ENCODE results near the gene ETV7.
A peak's percentile ranks its signal among the peaks of the same experiment; 100 is the strongest.

Gene ETV7

DNA sequence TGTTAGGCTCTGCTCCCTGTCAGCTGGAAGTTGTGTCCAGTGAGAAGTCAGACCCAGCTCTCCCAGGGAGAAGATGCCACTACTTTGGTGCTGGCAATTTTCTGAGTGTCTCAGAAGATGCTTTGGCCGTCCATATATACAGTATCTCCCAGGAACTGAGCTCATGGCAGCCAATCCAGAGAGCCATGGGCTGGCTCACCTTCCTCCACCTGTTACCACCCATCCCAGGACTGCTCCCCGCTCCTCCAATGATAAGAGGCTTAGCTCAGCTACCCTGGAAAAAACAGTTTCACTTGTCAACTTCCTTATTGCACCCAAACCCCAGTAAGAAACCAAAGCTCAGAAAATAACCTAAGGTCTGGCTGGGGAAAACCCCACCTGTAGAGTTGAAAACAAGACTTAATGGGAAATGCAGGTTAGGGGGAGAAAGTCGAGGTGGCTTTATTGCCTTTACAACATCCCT is 50.7 kb downstream of the ETV7 start, which contains the start of gene BNIP5:
BNIP5 (minus strand) TSS at position 110 of the 463 bp plus-strand sequence. CDS start 6,198 bp downstream, outside the sequence.
- H3K4me3 ChIP-seq (ENCODE audit: low read depth in 1 of 2, low read length in 2 of 2) = peak within 1 kb of the TSS in 1 of 2 donors; percentile 38
- H3K27ac ChIP-seq (ENCODE audit: low read length) = peak within 1 kb of the TSS; percentile 74
- H3K36me3 ChIP-seq (ENCODE audit: control insufficient read depth in 1 of 2, insufficient read depth in 2 of 2, low read length in 2 of 2) = no peaks in the 10 kb centered on the region
- H3K27me3 ChIP-seq (ENCODE audit: low read depth, low read length) = peaks cover 3% of the 10 kb centered on the region
- peaks cover 0 to 7% of the 10 kb centered on the region in 2 donors for H3K4me1 ChIP-seq (ENCODE audit: control insufficient read depth in 1 of 2, insufficient read depth in 2 of 2, low read length in 2 of 2)
- H3K9me3 ChIP-seq (ENCODE audit: control insufficient read depth in 1 of 2, low read length in 2 of 2) = no peaks in the 10 kb centered on the region

DNA sequence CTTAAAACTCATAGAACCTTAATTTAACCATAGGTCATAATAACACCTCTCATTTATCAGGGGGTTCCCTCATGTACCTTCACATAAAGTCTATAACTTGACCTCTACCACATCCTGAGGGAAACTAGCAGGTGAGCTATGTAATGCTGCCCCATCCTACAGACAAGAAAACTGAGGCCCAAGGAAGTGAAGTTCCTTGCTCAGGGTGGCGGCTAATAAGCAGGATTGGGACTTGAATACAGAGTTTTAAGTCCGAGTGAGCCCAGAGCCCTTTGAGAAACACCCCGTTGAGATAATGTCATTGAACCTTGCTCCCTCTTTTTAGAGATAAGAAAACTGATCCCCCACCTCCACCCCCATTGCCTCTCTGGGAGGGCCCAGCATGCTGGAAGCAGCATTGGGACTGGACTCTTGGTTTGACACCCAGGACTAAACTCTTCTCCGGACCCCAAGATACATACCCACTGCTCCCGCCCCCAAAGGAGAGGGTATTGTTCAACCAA is 51.2 kb downstream of the ETV7 start:
- H3K27me3 ChIP-seq (ENCODE audit: low read depth, low read length) = peaks cover 3% of the 10 kb centered on the region
- no peaks in the 10 kb centered on the region for H3K36me3 ChIP-seq (ENCODE audit: control insufficient read depth in 1 of 2, insufficient read depth in 2 of 2, low read length in 2 of 2)
- H3K4me1 ChIP-seq (ENCODE audit: control insufficient read depth in 1 of 2, insufficient read depth in 2 of 2, low read length in 2 of 2) = peaks cover 0 to 7% of the 10 kb centered on the region in 2 donors
- H3K4me3 ChIP-seq (ENCODE audit: low read depth in 1 of 2, low read length in 2 of 2) = peak overlapping the region in 1 of 2 donors; percentile 38
- peak overlapping the region; percentile 74 for H3K27ac ChIP-seq (ENCODE audit: low read length)
- H3K9me3 ChIP-seq (ENCODE audit: control insufficient read depth in 1 of 2, low read length in 2 of 2) = no peaks in the 10 kb centered on the region

DNA sequence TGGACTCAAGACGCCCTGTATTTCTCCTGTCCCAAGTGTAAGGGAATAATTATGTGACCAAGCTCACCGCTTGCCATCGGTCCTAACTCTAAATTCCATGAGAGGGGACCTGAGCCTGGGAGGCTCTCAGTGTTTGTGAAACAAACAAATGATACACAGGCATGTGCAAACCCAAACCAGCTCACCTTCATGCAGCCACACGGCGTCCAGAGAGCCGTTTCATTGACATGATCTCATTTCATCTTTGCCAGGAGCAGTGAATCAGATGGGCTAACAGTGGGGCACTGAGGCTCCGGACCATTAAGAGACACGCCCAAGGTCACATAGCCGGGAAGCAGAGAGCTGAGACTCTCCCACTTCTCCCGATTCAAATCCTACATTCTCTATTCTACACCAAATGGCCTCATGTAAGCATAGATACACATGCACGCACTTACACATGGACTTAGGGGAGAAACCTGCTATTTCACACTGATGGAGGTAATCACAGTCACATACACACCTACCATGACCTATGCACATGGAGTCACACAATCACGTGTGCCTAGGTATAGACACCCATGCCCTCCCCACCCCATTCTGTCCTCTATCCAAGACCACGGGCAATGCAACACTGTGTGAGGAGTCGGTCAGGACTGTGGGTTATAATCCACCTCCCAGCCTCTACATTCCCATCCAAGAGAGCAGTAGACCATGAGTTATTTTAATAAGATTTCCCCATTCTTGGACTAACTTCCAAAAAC is 51.8 kb downstream of the ETV7 start:
- Histone ChIP-seq H3K27me3 (ENCODE audit: low read depth, low read length) (peaks cover 3% of the 10 kb centered on the region), H3K4me1 (ENCODE audit: control insufficient read depth in 1 of 2, insufficient read depth in 2 of 2, low read length in 2 of 2) (peaks cover 0 to 5% of the 10 kb centered on the region in 2 donors), H3K27ac (ENCODE audit: low read length) (peak overlapping the region; percentile 74), H3K36me3 (ENCODE audit: control insufficient read depth in 1 of 2, insufficient read depth in 2 of 2, low read length in 2 of 2) (no peaks in the 10 kb centered on the region), H3K4me3 (ENCODE audit: low read depth in 1 of 2, low read length in 2 of 2) (peak overlapping the region in 1 of 2 donors; percentile 38), H3K9me3 (ENCODE audit: control insufficient read depth in 1 of 2, low read length in 2 of 2) (no peaks in the 10 kb centered on the region)

GRCh38 chr6:36334832-36335459 is 52.5 kb downstream of the ETV7 start:
- H3K4me1 ChIP-seq (ENCODE audit: control insufficient read depth in 1 of 2, insufficient read depth in 2 of 2, low read length in 2 of 2) = peaks cover 0 to 3% of the 10 kb centered on the region in 2 donors
- peaks cover 3% of the 10 kb centered on the region for H3K27me3 ChIP-seq (ENCODE audit: low read depth, low read length)
- H3K36me3 ChIP-seq (ENCODE audit: control insufficient read depth in 1 of 2, insufficient read depth in 2 of 2, low read length in 2 of 2) = no peaks in the 10 kb centered on the region
- no peaks in the 10 kb centered on the region for H3K9me3 ChIP-seq (ENCODE audit: control insufficient read depth in 1 of 2, low read length in 2 of 2)
- H3K4me3 ChIP-seq (ENCODE audit: low read depth in 1 of 2, low read length in 2 of 2) = peak overlapping the region in 1 of 2 donors; percentile 38
- H3K27ac ChIP-seq (ENCODE audit: low read length) = peak overlapping the region; percentile 74

- Histone ChIP-seq H3K4me3 (ENCODE audit: low read depth in 1 of 2, low read length in 2 of 2) (no peak overlapping the region), H3K27ac (ENCODE audit: low read length) (peak overlapping the region; percentile 74), H3K9me3 (ENCODE audit: control insufficient read depth in 1 of 2, low read length in 2 of 2) (no peaks in the 10 kb centered on the region), H3K4me1 (ENCODE audit: control insufficient read depth in 1 of 2, insufficient read depth in 2 of 2, low read length in 2 of 2) (peaks cover 0 to 3% of the 10 kb centered on the region in 2 donors), H3K27me3 (ENCODE audit: low read depth, low read length) (peaks cover 3% of the 10 kb centered on the region), H3K36me3 (ENCODE audit: control insufficient read depth in 1 of 2, insufficient read depth in 2 of 2, low read length in 2 of 2) (no peaks in the 10 kb centered on the region)
Measured at GRCh38 chr6:36333931-36334725, 53.3 kb downstream of the ETV7 start.

DNA sequence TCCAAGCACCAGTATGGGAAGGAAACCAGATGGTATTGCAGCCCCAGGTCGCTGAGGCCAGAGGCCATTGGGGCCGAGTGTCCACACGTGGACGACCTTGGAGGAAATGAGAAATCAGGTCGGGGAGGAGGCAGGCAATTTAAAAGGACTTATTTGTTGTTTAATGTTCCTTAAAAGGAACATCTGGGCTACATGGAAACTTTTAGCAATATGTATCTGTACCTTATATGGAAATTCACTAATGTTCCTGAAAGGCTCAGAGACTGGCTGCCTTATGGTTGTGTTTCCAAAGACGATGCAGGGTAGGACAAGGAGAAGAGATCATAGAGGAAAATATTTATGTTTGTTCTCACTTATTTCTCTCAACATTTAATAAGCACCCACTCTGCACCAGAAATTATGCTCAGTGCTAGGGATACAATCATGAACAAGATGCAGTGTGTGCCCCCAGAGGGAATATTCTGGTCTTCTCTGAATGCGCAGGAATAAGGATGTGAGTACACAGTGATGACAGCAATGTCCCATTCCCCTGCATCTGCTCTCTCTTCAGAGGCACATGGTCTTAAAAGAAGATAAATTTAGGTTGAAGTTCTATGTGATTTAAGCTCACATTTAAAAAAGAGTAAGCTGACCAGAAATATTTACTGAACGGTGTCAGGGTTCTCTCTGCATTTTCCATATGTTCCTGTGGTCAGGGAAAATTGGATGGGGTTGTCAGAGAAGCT is 54.1 kb downstream of the ETV7 start:
- Histone ChIP-seq H3K27me3 (ENCODE audit: low read depth, low read length) (peaks cover 3% of the 10 kb centered on the region), H3K4me1 (ENCODE audit: control insufficient read depth in 1 of 2, insufficient read depth in 2 of 2, low read length in 2 of 2) (peaks cover 0 to 3% of the 10 kb centered on the region in 2 donors), H3K27ac (ENCODE audit: low read length) (no peak overlapping the region), H3K4me3 (ENCODE audit: low read depth in 1 of 2, low read length in 2 of 2) (no peak overlapping the region), H3K36me3 (ENCODE audit: control insufficient read depth in 1 of 2, insufficient read depth in 2 of 2, low read length in 2 of 2) (no peaks in the 10 kb centered on the region), H3K9me3 (ENCODE audit: control insufficient read depth in 1 of 2, low read length in 2 of 2) (no peaks in the 10 kb centered on the region)

DNA sequence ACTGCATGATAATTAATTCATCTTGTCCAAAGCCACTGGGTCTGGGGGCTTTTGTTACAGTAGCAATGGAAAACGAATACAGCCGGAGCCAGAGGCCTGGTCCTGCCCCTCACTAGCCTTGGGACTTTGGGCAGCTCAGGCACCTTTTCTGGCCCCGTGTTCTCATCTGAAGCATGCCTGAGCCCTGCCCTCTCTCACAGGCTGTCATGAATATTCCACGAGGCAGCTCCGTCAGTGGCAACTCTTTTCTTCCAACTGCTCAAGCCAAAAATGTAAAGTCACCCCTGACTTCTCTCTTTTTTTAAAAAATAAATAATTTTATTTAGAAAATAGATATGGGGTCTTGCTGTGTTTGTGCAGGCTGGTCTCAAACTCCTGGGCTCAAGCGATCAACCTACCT is 56.1 kb downstream of the ETV7 start:
- Histone ChIP-seq H3K27ac (ENCODE audit: low read length) (no peak overlapping the region), H3K4me3 (ENCODE audit: low read depth in 1 of 2, low read length in 2 of 2) (no peak overlapping the region), H3K9me3 (ENCODE audit: control insufficient read depth in 1 of 2, low read length in 2 of 2) (no peaks in the 10 kb centered on the region), H3K36me3 (ENCODE audit: control insufficient read depth in 1 of 2, insufficient read depth in 2 of 2, low read length in 2 of 2) (no peaks in the 10 kb centered on the region), H3K27me3 (ENCODE audit: low read depth, low read length) (peaks cover 3% of the 10 kb centered on the region), H3K4me1 (ENCODE audit: control insufficient read depth in 1 of 2, insufficient read depth in 2 of 2, low read length in 2 of 2) (peaks cover 7 to 12% of the 10 kb centered on the region in 2 donors)

- peaks cover 9 to 15% of the 10 kb centered on the region in 2 donors for H3K4me1 ChIP-seq (ENCODE audit: control insufficient read depth in 1 of 2, insufficient read depth in 2 of 2, low read length in 2 of 2)
- H3K4me3 ChIP-seq (ENCODE audit: low read depth in 1 of 2, low read length in 2 of 2) = no peak overlapping the region
- no peaks in the 10 kb centered on the region for H3K36me3 ChIP-seq (ENCODE audit: control insufficient read depth in 1 of 2, insufficient read depth in 2 of 2, low read length in 2 of 2)
- no peak overlapping the region for H3K27ac ChIP-seq (ENCODE audit: low read length)
- H3K27me3 ChIP-seq (ENCODE audit: low read depth, low read length) = no peaks in the 10 kb centered on the region
- no peaks in the 10 kb centered on the region for H3K9me3 ChIP-seq (ENCODE audit: control insufficient read depth in 1 of 2, low read length in 2 of 2)
Measured at GRCh38 chr6:36330366-36330765, 57.1 kb downstream of the ETV7 start.

- Histone ChIP-seq H3K27me3 (ENCODE audit: low read depth, low read length) (no peaks in the 10 kb centered on the region), H3K36me3 (ENCODE audit: control insufficient read depth in 1 of 2, insufficient read depth in 2 of 2, low read length in 2 of 2) (no peaks in the 10 kb centered on the region), H3K4me1 (ENCODE audit: control insufficient read depth in 1 of 2, insufficient read depth in 2 of 2, low read length in 2 of 2) (peaks cover 9 to 15% of the 10 kb centered on the region in 2 donors), H3K27ac (ENCODE audit: low read length) (no peak overlapping the region), H3K9me3 (ENCODE audit: control insufficient read depth in 1 of 2, low read length in 2 of 2) (no peaks in the 10 kb centered on the region), H3K4me3 (ENCODE audit: low read depth in 1 of 2, low read length in 2 of 2) (no peak overlapping the region)
Measured at GRCh38 chr6:36329798-36330291, 57.6 kb downstream of the ETV7 start.

GRCh38 chr6:36328600-36328999 is 58.9 kb downstream of the ETV7 start:
- Histone ChIP-seq H3K9me3 (ENCODE audit: control insufficient read depth in 1 of 2, low read length in 2 of 2) (no peaks in the 10 kb centered on the region), H3K27ac (ENCODE audit: low read length) (no peak overlapping the region), H3K27me3 (ENCODE audit: low read depth, low read length) (no peaks in the 10 kb centered on the region), H3K4me1 (ENCODE audit: control insufficient read depth in 1 of 2, insufficient read depth in 2 of 2, low read length in 2 of 2) (peaks cover 9 to 12% of the 10 kb centered on the region in 2 donors), H3K4me3 (ENCODE audit: low read depth in 1 of 2, low read length in 2 of 2) (no peak overlapping the region), H3K36me3 (ENCODE audit: control insufficient read depth in 1 of 2, insufficient read depth in 2 of 2, low read length in 2 of 2) (no peaks in the 10 kb centered on the region)

All from muscle layer of duodenum (tissue), 2 donors.